A549 (cell line): ENCODE results near the gene GUK1. TPM values are rescaled to one million over a fixed set of nuclear protein-coding genes. Genes with fewer than 3 reads are reported as not detected.

Source experiments
- ATAC-seq, 2 experiments: fragments of 200-7000 bp in 1 of 2; fragments of >200 bp in 1 of 2; cut with Nextera tagmentation in 1 of 2; cut with Tn5 transposase in 1 of 2; 3 replicates each; pipeline versions ENCODE4 v1.8.0 to v1.9.1; 2018 to 2020; ENCODE audit warnings: mild to moderate bottlenecking in 1 of 2, moderate library complexity in 1 of 2
- CTCF ChIA-PET: fragments of 300-600 bp; sonication (Branson Sonifier 250); formaldehyde crosslinking; extraction: SDS; loops from one replicate; lab custom pipeline; 2021; ENCODE audit warnings: antibody characterized with exemption, inconsistent platforms; lab: Yijun Ruan, JAX
- POLR2A ChIA-PET: fragments of 350-600 bp; formaldehyde crosslinking; extraction: SDS; loops from one replicate; lab custom pipeline; 2021; ENCODE audit warnings: antibody characterized with exemption, inconsistent platforms; lab: Yijun Ruan, JAX
- DNase-seq, 2 experiments: peaks; one replicate each; pipeline versions ENCODE4 v3.0.0 to v3.0.0-alpha.2; 2011 to 2016; ENCODE audit warnings: low read depth in 1 of 2, low spot score in 1 of 2
- FAIRE-seq: peaks from 2 replicates; lab custom pipeline; 2011; peaks lifted over from hg19 to GRCh38; lab: Jason Lieb, UNC
- H3K27ac ChIP-seq, 2 experiments: fragments of >200 bp; sonication (Bioruptor Twin); formaldehyde crosslinking; 3 replicates each; pipeline ENCODE4 v1.5.1; 2016 to 2017
- H3K4me1 ChIP-seq: fragments of >200 bp; sonication (Bioruptor Twin); formaldehyde crosslinking; 3 replicates; pipeline ENCODE4 v1.6.1; 2016
- H3K4me2 ChIP-seq: fragments of >200 bp; sonication (Bioruptor Twin); formaldehyde crosslinking; 3 replicates; pipeline ENCODE4 v1.6.1; 2016
- H3K4me3 ChIP-seq: fragments of >200 bp; sonication (Bioruptor Twin); formaldehyde crosslinking; 3 replicates; pipeline ENCODE4 v1.5.1; 2016
- H3K9me3 ChIP-seq: fragments of >200 bp; sonication (Bioruptor Twin); formaldehyde crosslinking; 3 replicates; pipeline ENCODE4 v1.6.1; 2016
- ESRRA ChIP-seq: fragments of 150-350 bp; IDR thresholded peaks from 2 replicates; pipeline ENCODE4 v1.6.1; 2014; ENCODE audit warnings: mild to moderate bottlenecking, low read length, borderline replicate concordance
- HDAC2 ChIP-seq: fragments of 200-600 bp; sonication (generic); IDR thresholded peaks from 2 replicates; pipeline ENCODE4 v1.6.1; 2016
- HOXB13 ChIP-seq: fragments of 250-450 bp; sonication (Bioruptor Pico); IDR thresholded peaks from 2 replicates; pipeline ENCODE4 v1.5.0; 2020; ENCODE audit warnings: low read depth, mild to moderate bottlenecking, moderate library complexity
- KDM1A ChIP-seq: fragments of 200-600 bp; sonication (generic); IDR thresholded peaks from 2 replicates; pipeline ENCODE4 v1.6.1; 2016; ENCODE audit warnings: low read depth, mild to moderate bottlenecking
- RARB ChIP-seq: fragments of 250-450 bp; sonication (Bioruptor Pico); IDR thresholded peaks from 2 replicates; pipeline ENCODE4 v1.8.0; 2021; ENCODE audit warnings: mild to moderate bottlenecking, moderate library complexity
- RCOR1 ChIP-seq: fragments of 150-350 bp; IDR thresholded peaks from 2 replicates; pipeline ENCODE4 v1.6.1; 2014; ENCODE audit warnings: antibody characterized with exemption, low read length, low read depth
- RNF2 ChIP-seq: fragments of 200-600 bp; sonication (generic); IDR thresholded peaks from 2 replicates; pipeline ENCODE4 v1.6.1; 2016; ENCODE audit warnings: low read depth, mild to moderate bottlenecking, antibody characterized with exemption, moderate library complexity, borderline replicate concordance
- ZC3H11A ChIP-seq: fragments of 450-650 bp; IDR thresholded peaks from 2 replicates; pipeline ENCODE4 v1.6.1; 2014; ENCODE audit warnings: antibody characterized with exemption, mild to moderate bottlenecking
- ZFP36 ChIP-seq: fragments of 450-650 bp; IDR thresholded peaks from 2 replicates; pipeline ENCODE4 v1.6.1; 2014; ENCODE audit warnings: borderline replicate concordance; ENCODE audit not compliant: partially characterized antibody
- WGBS: methylation state at CpG from one replicate; pipeline ENCODE4 v1.1.6; 2017; ENCODE audit errors: missing lambda C conversion rate; 5-methylcytosine and 5-hydroxymethylcytosine counted together
- polyA plus RNA-seq, 4 experiments: library from polyadenylated mRNA; depleted of rRNA in 3 of 4; stranded (reverse); fragments of >200 nt; fragmentation: RNase III in 1 of 4; extraction: RNeasy Plus Mini Kit Qiagen cat#74134 plus additional on column Dnase treatment in 1 of 4; gene quantifications; 2 replicates in 3 of 4; 3 replicates in 1 of 4; pipeline ENCODE4 v1.2.3, GENCODE V29; 2011 to 2017
- small RNA-seq, 6 experiments: library from RNA; depleted of rRNA; stranded (forward); fragments of <200 nt; gene quantifications; one replicate each; pipeline ENCODE3, GENCODE V24; 2012
- TF ChIP-seq, protein P1 (sequence below): fragments of >200 bp; sonication (Bioruptor Twin); formaldehyde crosslinking; IDR thresholded peaks from 3 replicates; pipeline ENCODE4 v1.5.1; 2016

Gene GUK1
- polyA plus RNA-seq, 2 of the 4 experiments (the other 2 are of a cell fraction): 88.9 to 106 TPM

- Histone ChIP-seq H3K4me2 (no peak overlapping the region), H3K4me1 (no peaks in the 10 kb centered on the region), H3K27ac (no peak overlapping the region), H3K9me3 (peaks cover 28% of the 10 kb centered on the region), H3K4me3 (no peak overlapping the region)
- ATAC-seq (no peak), DNase-seq (no peak), FAIRE-seq (no peak)
- CTCF ChIA-PET: interaction anchor here (0.9 kb wide), 1 partner anchor 305 kb away, joined by 3 read pairs; no protein-coding TSS in a partner anchor
- WGBS: 52% methylated on average over 8 of the region's 8 CpGs
- TF ChIP-seq KDM1A (no peak), ZC3H11A (no peak), HOXB13 (no peak), ESRRA (no peak)
- POLR2A ChIA-PET: no interaction called here
Observed at GRCh38 chr1:228194921-228195812, 55.1 kb downstream of the GUK1 start.

DNA sequence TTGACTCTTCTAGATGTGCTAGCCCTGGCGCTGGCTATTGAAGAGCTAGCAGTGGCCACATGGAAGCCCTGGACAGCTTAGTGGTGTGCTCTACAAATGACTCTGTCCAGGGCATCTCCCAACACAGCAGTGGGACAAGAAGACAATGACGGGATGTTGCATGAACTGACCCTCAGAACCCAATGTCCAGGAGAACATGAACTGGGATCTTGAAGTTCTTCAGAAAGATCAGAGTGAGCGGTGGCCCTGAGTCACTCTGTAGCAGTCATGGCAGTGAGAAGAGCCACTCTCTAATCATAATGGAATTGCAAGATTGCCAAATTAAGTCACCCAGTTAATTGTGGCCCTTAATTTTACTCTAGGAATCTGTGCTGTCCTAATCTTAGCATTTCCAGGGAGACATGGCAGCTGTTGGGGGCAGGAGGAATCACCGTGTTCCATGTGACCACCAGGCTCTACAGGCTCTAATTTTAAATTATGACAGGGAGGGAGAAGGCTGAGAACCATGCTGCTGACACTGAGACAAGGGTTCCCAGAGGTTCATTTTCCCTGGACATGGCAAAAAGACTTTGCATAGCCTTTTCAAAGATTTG, 57.6 kb downstream of the GUK1 start:
- 51% methylated on average over 4 of the region's 4 CpGs for WGBS
- Histone ChIP-seq H3K27ac (no peak overlapping the region), H3K4me3 (no peak overlapping the region), H3K4me2 (no peak overlapping the region), H3K4me1 (no peaks in the 10 kb centered on the region), H3K9me3 (peaks cover 32% of the 10 kb centered on the region)
- FAIRE-seq: no peak
- TF ChIP-seq HDAC2 (no peak), KDM1A (no peak), RNF2 (no peak), ZFP36 (no peak), RCOR1 (no peak), RARB (CRISPR knock-in tag) (no peak)
- TF ChIP-seq, protein P1, sequence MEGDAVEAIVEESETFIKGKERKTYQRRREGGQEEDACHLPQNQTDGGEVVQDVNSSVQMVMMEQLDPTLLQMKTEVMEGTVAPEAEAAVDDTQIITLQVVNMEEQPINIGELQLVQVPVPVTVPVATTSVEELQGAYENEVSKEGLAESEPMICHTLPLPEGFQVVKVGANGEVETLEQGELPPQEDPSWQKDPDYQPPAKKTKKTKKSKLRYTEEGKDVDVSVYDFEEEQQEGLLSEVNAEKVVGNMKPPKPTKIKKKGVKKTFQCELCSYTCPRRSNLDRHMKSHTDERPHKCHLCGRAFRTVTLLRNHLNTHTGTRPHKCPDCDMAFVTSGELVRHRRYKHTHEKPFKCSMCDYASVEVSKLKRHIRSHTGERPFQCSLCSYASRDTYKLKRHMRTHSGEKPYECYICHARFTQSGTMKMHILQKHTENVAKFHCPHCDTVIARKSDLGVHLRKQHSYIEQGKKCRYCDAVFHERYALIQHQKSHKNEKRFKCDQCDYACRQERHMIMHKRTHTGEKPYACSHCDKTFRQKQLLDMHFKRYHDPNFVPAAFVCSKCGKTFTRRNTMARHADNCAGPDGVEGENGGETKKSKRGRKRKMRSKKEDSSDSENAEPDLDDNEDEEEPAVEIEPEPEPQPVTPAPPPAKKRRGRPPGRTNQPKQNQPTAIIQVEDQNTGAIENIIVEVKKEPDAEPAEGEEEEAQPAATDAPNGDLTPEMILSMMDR: no peak
- CTCF ChIA-PET: interaction anchor here (1.2 kb wide), 1 partner anchor 17 kb away, joined by 5 read pairs; no protein-coding TSS in a partner anchor
- no peak for ATAC-seq
- DNase-seq: no peak
- POLR2A ChIA-PET: no interaction called here

Small RNA genes within 50 kb of the gene (small RNA-seq; reads per million reads assigned to genes)
- gene AL359510.1: 0 reads per million in 6 experiments

Other genes starting within 250 kb of the GUK1 start
- 0.75 and 0.86 TPM in 2 replicates for gene WNT9A, start 192.3 kb upstream of the GUK1 start, polyA plus RNA-seq (2011; rRNA removed)
- 1.2 TPM in 3 replicates for gene WNT9A, start 192.3 kb upstream of the GUK1 start, polyA plus RNA-seq (2017; fragmentation: RNase III; extraction: RNeasy Plus Mini Kit Qiagen cat#74134 plus additional on column Dnase treatment)
- gene WNT3A, start 133.3 kb upstream of the GUK1 start, polyA plus RNA-seq (2011; rRNA removed): not detected in 2 replicates
- not detected in 3 replicates for gene WNT3A, start 133.3 kb upstream of the GUK1 start, polyA plus RNA-seq (2017; fragmentation: RNase III; extraction: RNeasy Plus Mini Kit Qiagen cat#74134 plus additional on column Dnase treatment)
- gene ARF1, start 57.6 kb upstream of the GUK1 start, polyA plus RNA-seq (2011; rRNA removed): 333 and 376 TPM in 2 replicates
- gene ARF1, start 57.6 kb upstream of the GUK1 start, polyA plus RNA-seq (2017; fragmentation: RNase III; extraction: RNeasy Plus Mini Kit Qiagen cat#74134 plus additional on column Dnase treatment): 297 to 313 TPM (median 308 TPM) in 3 replicates
- 8.2 and 9.8 TPM in 2 replicates for gene C1orf35, start 37.0 kb upstream of the GUK1 start, polyA plus RNA-seq (2011; rRNA removed)
- 27.3 to 29.0 TPM (median 28.9 TPM) in 3 replicates for gene C1orf35, start 37.0 kb upstream of the GUK1 start, polyA plus RNA-seq (2017; fragmentation: RNase III; extraction: RNeasy Plus Mini Kit Qiagen cat#74134 plus additional on column Dnase treatment)
- 54.2 and 59.7 TPM in 2 replicates for gene MRPL55, start 31.0 kb upstream of the GUK1 start, polyA plus RNA-seq (2011; rRNA removed)
- gene MRPL55, start 31.0 kb upstream of the GUK1 start, polyA plus RNA-seq (2017; fragmentation: RNase III; extraction: RNeasy Plus Mini Kit Qiagen cat#74134 plus additional on column Dnase treatment): 74.2 to 80.0 TPM (median 75.6 TPM) in 3 replicates
- gene GJC2, start 9.7 kb downstream of the GUK1 start, polyA plus RNA-seq (2011; rRNA removed): 0.09 and 0.12 TPM in 2 replicates
- 0.37 to 0.48 TPM (median 0.40 TPM) in 3 replicates for gene GJC2, start 9.7 kb downstream of the GUK1 start, polyA plus RNA-seq (2017; fragmentation: RNase III; extraction: RNeasy Plus Mini Kit Qiagen cat#74134 plus additional on column Dnase treatment)
- gene IBA57, start 25.5 kb downstream of the GUK1 start, polyA plus RNA-seq (2011; rRNA removed): 1.5 TPM in 2 replicates
- gene IBA57, start 25.5 kb downstream of the GUK1 start, polyA plus RNA-seq (2017; fragmentation: RNase III; extraction: RNeasy Plus Mini Kit Qiagen cat#74134 plus additional on column Dnase treatment): 2.2 to 3.1 TPM (median 2.6 TPM) in 3 replicates
- gene OBSCN, start 67.8 kb downstream of the GUK1 start, polyA plus RNA-seq (2011; rRNA removed): 3.1 and 5.7 TPM in 2 replicates
- gene OBSCN, start 67.8 kb downstream of the GUK1 start, polyA plus RNA-seq (2017; fragmentation: RNase III; extraction: RNeasy Plus Mini Kit Qiagen cat#74134 plus additional on column Dnase treatment): 5.7 to 6.8 TPM (median 6.5 TPM) in 3 replicates